HFFc6 (cell line): ENCODE data around the gene FAM222B. TPM values are rescaled to one million over a fixed set of nuclear protein-coding genes. Genes with fewer than 3 reads are reported as not detected.

Experiments
- DNase-seq: peaks from one replicate; pipeline ENCODE4 v3.0.0-alpha.2; 2018
- H3K27ac Mint-ChIP-seq: 2 replicates; pipeline ENCODE4 v1.8.0; 2020; ENCODE audit warnings: mild to moderate bottlenecking, mixed read lengths
- H3K27me3 Mint-ChIP-seq: 2 replicates; pipeline ENCODE4 v1.8.0; 2021; ENCODE audit warnings: mild to moderate bottlenecking, moderate library complexity, mixed read lengths; ENCODE audit not compliant: insufficient read depth
- H3K36me3 Mint-ChIP-seq: 2 replicates; pipeline ENCODE4 v1.8.0; 2021; ENCODE audit warnings: low read depth, mixed read lengths
- H3K4me1 Mint-ChIP-seq: 2 replicates; pipeline ENCODE4 v1.8.0; 2020; ENCODE audit warnings: low read depth, mixed read lengths
- H3K4me3 Mint-ChIP-seq: 2 replicates; pipeline ENCODE4 v1.8.0; 2020; ENCODE audit warnings: mild to moderate bottlenecking, moderate library complexity, mixed read lengths
- H3K9me3 Mint-ChIP-seq: 2 replicates; pipeline ENCODE4 v1.8.0; 2020; ENCODE audit warnings: mild to moderate bottlenecking, mixed read lengths
- total RNA-seq, 6 experiments: library from RNA; stranded (reverse); fragmentation: NEBNext Ultra II Directional; extraction: Animal tissue kit (Norgen Biotek cat#: 25700); gene quantifications; 2 replicates in 1 of 6; 3 replicates in 5 of 6; pipeline ENCODE4 v1.2.3, GENCODE V29; 2021
- TF ChIP-seq, protein P1 (sequence below): fragments of 200-600 bp; sonication (generic); IDR thresholded peaks from 2 replicates; pipeline ENCODE4 v1.5.0; 2021; ENCODE audit warnings: antibody characterized with exemption, mild to moderate bottlenecking

The FAM222B gene
- total RNA-seq, 6 experiments from 2014 or later, result 14.5 to 17.2 (median 16.6) TPM

DNA sequence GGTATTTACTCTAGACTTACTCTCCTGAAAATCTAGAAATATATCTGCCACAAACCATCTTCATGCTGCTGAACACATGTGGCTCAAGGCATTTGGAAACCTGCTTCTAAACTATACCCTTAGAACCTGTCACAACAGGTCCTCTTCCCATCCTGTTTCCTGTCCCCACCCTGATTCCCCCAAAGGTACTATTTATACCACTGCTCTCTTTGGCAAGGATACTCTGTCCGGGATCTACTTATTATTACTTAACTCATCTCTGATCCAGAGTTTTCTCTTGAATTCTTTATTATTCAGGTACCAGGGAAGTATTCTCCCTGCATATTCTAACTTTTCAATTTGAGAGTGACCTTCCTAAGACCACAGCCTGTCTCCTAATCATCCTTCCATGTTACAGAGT lies 65.4 kb downstream of the FAM222B start:
- no peak for DNase-seq
- Mint-ChIP-seq H3K27me3 (no peaks in the 10 kb centered on the region), H3K4me3 (no peak overlapping the region), H3K27ac (no peak overlapping the region; the same call in 1 of the 2 replicates), H3K4me1 (peaks cover 22% of the 10 kb centered on the region), H3K9me3 (no peaks in the 10 kb centered on the region), H3K36me3 (peaks cover 11% of the 10 kb centered on the region)
- TF ChIP-seq, protein P1, sequence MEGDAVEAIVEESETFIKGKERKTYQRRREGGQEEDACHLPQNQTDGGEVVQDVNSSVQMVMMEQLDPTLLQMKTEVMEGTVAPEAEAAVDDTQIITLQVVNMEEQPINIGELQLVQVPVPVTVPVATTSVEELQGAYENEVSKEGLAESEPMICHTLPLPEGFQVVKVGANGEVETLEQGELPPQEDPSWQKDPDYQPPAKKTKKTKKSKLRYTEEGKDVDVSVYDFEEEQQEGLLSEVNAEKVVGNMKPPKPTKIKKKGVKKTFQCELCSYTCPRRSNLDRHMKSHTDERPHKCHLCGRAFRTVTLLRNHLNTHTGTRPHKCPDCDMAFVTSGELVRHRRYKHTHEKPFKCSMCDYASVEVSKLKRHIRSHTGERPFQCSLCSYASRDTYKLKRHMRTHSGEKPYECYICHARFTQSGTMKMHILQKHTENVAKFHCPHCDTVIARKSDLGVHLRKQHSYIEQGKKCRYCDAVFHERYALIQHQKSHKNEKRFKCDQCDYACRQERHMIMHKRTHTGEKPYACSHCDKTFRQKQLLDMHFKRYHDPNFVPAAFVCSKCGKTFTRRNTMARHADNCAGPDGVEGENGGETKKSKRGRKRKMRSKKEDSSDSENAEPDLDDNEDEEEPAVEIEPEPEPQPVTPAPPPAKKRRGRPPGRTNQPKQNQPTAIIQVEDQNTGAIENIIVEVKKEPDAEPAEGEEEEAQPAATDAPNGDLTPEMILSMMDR, result no peak

DNA sequence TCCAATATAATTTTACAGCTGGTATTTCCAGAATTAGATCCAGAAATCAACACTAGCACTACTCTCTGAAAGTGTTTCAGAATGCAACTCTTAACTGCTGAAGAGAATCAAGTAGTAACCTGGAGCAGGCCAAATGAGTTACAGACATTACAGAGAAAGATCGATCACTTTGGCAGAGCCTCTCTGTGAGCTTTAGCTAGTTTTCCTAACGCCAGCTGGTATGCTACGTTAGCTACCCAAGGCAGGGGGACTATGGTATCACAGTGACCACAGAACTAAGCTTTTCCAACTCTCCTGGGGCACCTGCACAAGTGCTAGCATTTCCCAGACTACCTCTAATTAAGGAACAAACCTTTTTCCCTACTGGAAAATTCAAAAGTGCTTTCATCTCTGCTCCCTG lies 68.4 kb downstream of the FAM222B start:
- H3K9me3 Mint-ChIP-seq, result no peaks in the 10 kb centered on the region
- no peak overlapping the region for H3K4me3 Mint-ChIP-seq
- TF ChIP-seq, protein P1, result no peak
- no peak for DNase-seq
- H3K27ac Mint-ChIP-seq, result no peak overlapping the region
- H3K4me1 Mint-ChIP-seq, result peaks cover 17% of the 10 kb centered on the region
- H3K27me3 Mint-ChIP-seq, result peaks cover 2% of the 10 kb centered on the region; the same call in 1 of the 2 replicates
- peaks cover 4% of the 10 kb centered on the region for H3K36me3 Mint-ChIP-seq

DNA sequence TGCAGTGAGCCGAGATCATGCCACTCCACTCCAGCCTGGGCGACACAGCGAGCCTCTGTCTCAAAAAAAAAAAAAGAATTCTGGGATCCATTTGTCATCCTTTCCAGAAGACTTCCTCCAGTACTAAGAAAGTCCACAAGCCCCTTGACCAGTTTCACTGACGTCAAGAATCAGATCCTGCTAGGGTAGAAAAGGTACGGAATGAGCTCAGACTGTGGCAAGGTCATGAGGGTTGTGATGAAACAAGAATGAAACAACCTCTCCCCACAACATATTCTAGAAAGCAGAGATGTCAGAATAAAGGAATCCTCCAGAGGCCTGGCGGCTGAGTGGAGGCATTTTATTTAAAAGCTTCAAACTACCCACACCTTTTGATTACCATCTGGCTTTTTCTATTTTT lies 68.9 kb downstream of the FAM222B start:
- H3K27ac Mint-ChIP-seq, result no peak overlapping the region
- no peak for DNase-seq
- TF ChIP-seq, protein P1, result no peak
- peaks cover 17% of the 10 kb centered on the region for H3K4me1 Mint-ChIP-seq
- no peak overlapping the region for H3K4me3 Mint-ChIP-seq
- no peaks in the 10 kb centered on the region; the same call in 1 of the 2 replicates for H3K36me3 Mint-ChIP-seq
- peaks cover 2% of the 10 kb centered on the region; the same call in 1 of the 2 replicates for H3K27me3 Mint-ChIP-seq
- H3K9me3 Mint-ChIP-seq, result no peaks in the 10 kb centered on the region

GRCh38 chr17:28765038-28765437 lies 77.6 kb downstream of the FAM222B start:
- DNase-seq, result no peak
- Mint-ChIP-seq H3K9me3 (no peaks in the 10 kb centered on the region), H3K4me3 (no peak overlapping the region), H3K36me3 (no peaks in the 10 kb centered on the region; the same call in 1 of the 2 replicates), H3K27ac (no peak overlapping the region), H3K4me1 (peaks cover 20% of the 10 kb centered on the region), H3K27me3 (peaks cover 2% of the 10 kb centered on the region)
- TF ChIP-seq, protein P1, result no peak

- H3K9me3 Mint-ChIP-seq, result no peaks in the 10 kb centered on the region
- no peaks in the 10 kb centered on the region; the same call in 1 of the 2 replicates for H3K27me3 Mint-ChIP-seq
- peak overlapping the region; percentile 11; the same call in 1 of the 2 replicates for H3K27ac Mint-ChIP-seq
- TF ChIP-seq, protein P1, result peak; percentile 98
- H3K4me1 Mint-ChIP-seq, result peaks cover 20% of the 10 kb centered on the region
- H3K4me3 Mint-ChIP-seq, result no peak overlapping the region
- DNase-seq, result peak; percentile 72
- peaks cover 8% of the 10 kb centered on the region; the same call in 1 of the 2 replicates for H3K36me3 Mint-ChIP-seq
These were observed 78.8 kb downstream of the FAM222B start for GRCh38 chr17:28763804-28764266.
